HG03135 (cell line): ENCODE results near the gene SCUBE3.

ENCODE experiments used
- ATAC-seq: cut with Tn5 transposase; IDR thresholded peaks from one replicate; pipeline ENCODE4 v1.9.1; 2021; ENCODE audit warnings: mild to moderate bottlenecking, moderate library complexity; ENCODE audit not compliant: unreplicated experiment

Gene SCUBE3

GRCh38 chr6:35209081-35209480, 4.7 kb upstream of the SCUBE3 start:
- ATAC-seq: no peak

- no peak for ATAC-seq
Measured at GRCh38 chr6:35209622-35210247, 4.0 kb upstream of the SCUBE3 start.

- no peak for ATAC-seq
Measured at GRCh38 chr6:35213298-35213791, 411 bp upstream of the SCUBE3 start.

GRCh38 chr6:35214869-35215664, 1.3 kb downstream of the SCUBE3 start:
- no peak for ATAC-seq

- no peak for ATAC-seq
Measured at GRCh38 chr6:35215665-35216411, 2.1 kb downstream of the SCUBE3 start.

- ATAC-seq: no peak
Measured at GRCh38 chr6:35216412-35216732, 2.6 kb downstream of the SCUBE3 start.

- ATAC-seq: no peak
Measured at GRCh38 chr6:35216851-35217811, 3.4 kb downstream of the SCUBE3 start.

GRCh38 chr6:35218021-35218420, 4.3 kb downstream of the SCUBE3 start:
- no peak for ATAC-seq

- no peak for ATAC-seq
Measured at GRCh38 chr6:35218456-35218855, 4.7 kb downstream of the SCUBE3 start.

- no peak for ATAC-seq
Measured at GRCh38 chr6:35219683-35220326, 6.0 kb downstream of the SCUBE3 start.

- no peak for ATAC-seq
Measured at GRCh38 chr6:35220711-35221110, 7.0 kb downstream of the SCUBE3 start.

GRCh38 chr6:35223396-35223795, 9.6 kb downstream of the SCUBE3 start:
- no peak for ATAC-seq

GRCh38 chr6:35224720-35225119, 11.0 kb downstream of the SCUBE3 start:
- no peak for ATAC-seq

GRCh38 chr6:35228481-35228880, 14.7 kb downstream of the SCUBE3 start:
- no peak for ATAC-seq

GRCh38 chr6:35229304-35229703, 15.5 kb downstream of the SCUBE3 start:
- no peak for ATAC-seq

- ATAC-seq: no peak
Measured at GRCh38 chr6:35230498-35230897, 16.7 kb downstream of the SCUBE3 start.

- no peak for ATAC-seq
Measured at GRCh38 chr6:35230950-35231349, 17.2 kb downstream of the SCUBE3 start.

GRCh38 chr6:35231563-35231962, 17.8 kb downstream of the SCUBE3 start:
- ATAC-seq: no peak

GRCh38 chr6:35234901-35235300, 21.1 kb downstream of the SCUBE3 start:
- no peak for ATAC-seq

GRCh38 chr6:35236223-35236622, 22.5 kb downstream of the SCUBE3 start:
- no peak for ATAC-seq
